Measurements from ENCODE around the gene ANTKMT. TPM values are rescaled to one million over a fixed set of nuclear protein-coding genes. Genes with fewer than 3 reads are reported as not detected.

Gene ANTKMT
- polyA plus RNA-seq, 5 donors = 5.3 to 22.5 (median 10.8) TPM

Other genes with a start within 250 kb of the ANTKMT start
- 10 to 100 TPM; 13.0 to 39.5 (median 20.8) TPM for gene CAPN15, start 193.4 kb upstream of the ANTKMT start, polyA plus RNA-seq (ENCODE audit: insufficient read depth in 1 of 5, insufficient read length in 5 of 5, low replicate concordance in 1 of 5)
- gene PRR35, start 160.8 kb upstream of the ANTKMT start, polyA plus RNA-seq (ENCODE audit: insufficient read depth in 1 of 5, insufficient read length in 5 of 5, low replicate concordance in 1 of 5) = under 1 TPM in 1 of 5 donors, not detected in 4; 0.07 TPM
- gene NHLRC4, start 154.1 kb upstream of the ANTKMT start, polyA plus RNA-seq (ENCODE audit: insufficient read depth in 1 of 5, insufficient read length in 5 of 5, low replicate concordance in 1 of 5) = 1 to 10 TPM; 1.5 to 4.9 (median 2.9) TPM
- gene PIGQ, start 151.2 kb upstream of the ANTKMT start, polyA plus RNA-seq (ENCODE audit: insufficient read depth in 1 of 5, insufficient read length in 5 of 5, low replicate concordance in 1 of 5) = 10 to 100 TPM; 28.8 to 48.1 (median 35.6) TPM
- gene RAB40C, start 131.1 kb upstream of the ANTKMT start, polyA plus RNA-seq (ENCODE audit: insufficient read depth in 1 of 5, insufficient read length in 5 of 5, low replicate concordance in 1 of 5) = 10 to 100 TPM; 15.3 to 33.7 (median 22.9) TPM
- gene WFIKKN1, start 90.2 kb upstream of the ANTKMT start, polyA plus RNA-seq (ENCODE audit: insufficient read depth in 1 of 5, insufficient read length in 5 of 5, low replicate concordance in 1 of 5) = 1 to 10 TPM in 1 of 5 donors, under 1 TPM in 4; 0.20 to 1.2 (median 0.36) TPM
- 10 to 100 TPM; 37.9 to 74.1 (median 49.3) TPM for gene METTL26, start 84.8 kb upstream of the ANTKMT start, polyA plus RNA-seq (ENCODE audit: insufficient read depth in 1 of 5, insufficient read length in 5 of 5, low replicate concordance in 1 of 5)
- 10 to 100 TPM in 3 of 5 donors, 1 to 10 TPM in 2; 6.0 to 16.9 (median 10.4) TPM for gene MCRIP2, start 79.3 kb upstream of the ANTKMT start, polyA plus RNA-seq (ENCODE audit: insufficient read depth in 1 of 5, insufficient read length in 5 of 5, low replicate concordance in 1 of 5)
- 10 to 100 TPM; 31.5 to 52.8 (median 39.5) TPM for gene WDR90, start 71.8 kb upstream of the ANTKMT start, polyA plus RNA-seq (ENCODE audit: insufficient read depth in 1 of 5, insufficient read length in 5 of 5, low replicate concordance in 1 of 5)
- gene RHOT2, start 53.0 kb upstream of the ANTKMT start, polyA plus RNA-seq (ENCODE audit: insufficient read depth in 1 of 5, insufficient read length in 5 of 5, low replicate concordance in 1 of 5) = 100 to 1,000 TPM in 1 of 5 donors, 10 to 100 TPM in 4; 47.5 to 119 (median 70.3) TPM
- gene RHBDL1, start 45.5 kb upstream of the ANTKMT start, polyA plus RNA-seq (ENCODE audit: insufficient read depth in 1 of 5, insufficient read length in 5 of 5, low replicate concordance in 1 of 5) = 1 to 10 TPM in 2 of 5 donors, under 1 TPM in 3; 0.38 to 1.8 (median 0.81) TPM
- gene STUB1, start 40.7 kb upstream of the ANTKMT start, polyA plus RNA-seq (ENCODE audit: insufficient read depth in 1 of 5, insufficient read length in 5 of 5, low replicate concordance in 1 of 5) = 100 to 1,000 TPM in 2 of 5 donors, 10 to 100 TPM in 3; 83.8 to 142 (median 96.2) TPM
- 10 to 100 TPM; 39.5 to 69.5 (median 43.3) TPM for gene JMJD8, start 36.8 kb upstream of the ANTKMT start, polyA plus RNA-seq (ENCODE audit: insufficient read depth in 1 of 5, insufficient read length in 5 of 5, low replicate concordance in 1 of 5)
- 10 to 100 TPM in 3 of 5 donors, 1 to 10 TPM in 2; 7.4 to 15.3 (median 11.7) TPM for gene WDR24, start 30.7 kb upstream of the ANTKMT start, polyA plus RNA-seq (ENCODE audit: insufficient read depth in 1 of 5, insufficient read length in 5 of 5, low replicate concordance in 1 of 5)
- under 1 TPM; 0.30 to 0.75 (median 0.59) TPM for gene FBXL16, start 15.3 kb upstream of the ANTKMT start, polyA plus RNA-seq (ENCODE audit: insufficient read depth in 1 of 5, insufficient read length in 5 of 5, low replicate concordance in 1 of 5)
- 10 to 100 TPM in 3 of 5 donors, 1 to 10 TPM in 2; 6.7 to 44.0 (median 10.8) TPM for gene METRN, start 6.0 kb upstream of the ANTKMT start, polyA plus RNA-seq (ENCODE audit: insufficient read depth in 1 of 5, insufficient read length in 5 of 5, low replicate concordance in 1 of 5)
- 10 to 100 TPM in 1 of 5 donors, 1 to 10 TPM in 4; 1.3 to 13.0 (median 6.3) TPM for gene CCDC78, start 5.3 kb downstream of the ANTKMT start, polyA plus RNA-seq (ENCODE audit: insufficient read depth in 1 of 5, insufficient read length in 5 of 5, low replicate concordance in 1 of 5)
- 1 to 10 TPM; 2.1 to 7.3 (median 3.5) TPM for gene HAGHL, start 6.0 kb downstream of the ANTKMT start, polyA plus RNA-seq (ENCODE audit: insufficient read depth in 1 of 5, insufficient read length in 5 of 5, low replicate concordance in 1 of 5)
- gene CIAO3, start 19.9 kb downstream of the ANTKMT start, polyA plus RNA-seq (ENCODE audit: insufficient read depth in 1 of 5, insufficient read length in 5 of 5, low replicate concordance in 1 of 5) = 10 to 100 TPM; 16.2 to 25.7 (median 16.8) TPM
- 10 to 100 TPM in 4 of 5 donors, 1 to 10 TPM in 1; 9.5 to 33.2 (median 18.5) TPM for gene MSLN, start 39.6 kb downstream of the ANTKMT start, polyA plus RNA-seq (ENCODE audit: insufficient read depth in 1 of 5, insufficient read length in 5 of 5, low replicate concordance in 1 of 5)
- 10 to 100 TPM in 3 of 5 donors, 1 to 10 TPM in 2; 8.3 to 19.2 (median 10.4) TPM for gene RPUSD1, start 67.2 kb downstream of the ANTKMT start, polyA plus RNA-seq (ENCODE audit: insufficient read depth in 1 of 5, insufficient read length in 5 of 5, low replicate concordance in 1 of 5)
- 10 to 100 TPM; 16.8 to 31.0 (median 25.2) TPM for gene CHTF18, start 67.5 kb downstream of the ANTKMT start, polyA plus RNA-seq (ENCODE audit: insufficient read depth in 1 of 5, insufficient read length in 5 of 5, low replicate concordance in 1 of 5)
- under 1 TPM in 1 of 5 donors, not detected in 4; 0.10 TPM for gene GNG13, start 79.6 kb downstream of the ANTKMT start, polyA plus RNA-seq (ENCODE audit: insufficient read depth in 1 of 5, insufficient read length in 5 of 5, low replicate concordance in 1 of 5)
- gene LMF1, start 249.8 kb downstream of the ANTKMT start, polyA plus RNA-seq (ENCODE audit: insufficient read depth in 1 of 5, insufficient read length in 5 of 5, low replicate concordance in 1 of 5) = 10 to 100 TPM; 13.8 to 22.3 (median 20.2) TPM

Measured in right lung (tissue), 5 donors.